Skeletal muscle satellite cell (primary cell): ENCODE results near the gene CAMK1D.

Experiments used
- H3K27me3 ChIP-seq: 2 replicates; pipeline ENCODE4 v1.7.0; 2013; ENCODE audit warnings: low read length; ENCODE audit not compliant: control insufficient read depth, insufficient read depth
- H3K36me3 ChIP-seq: 2 replicates; pipeline ENCODE4 v1.7.0; 2013; ENCODE audit warnings: mild to moderate bottlenecking, control low read depth, low read length; ENCODE audit not compliant: insufficient read depth
- H3K4me1 ChIP-seq: 2 replicates; pipeline ENCODE4 v1.7.0; 2013; ENCODE audit warnings: low read length; ENCODE audit not compliant: control insufficient read depth, insufficient read depth
- H3K4me2 ChIP-seq: 2 replicates; pipeline ENCODE4 v1.7.0; 2013; ENCODE audit warnings: mild to moderate bottlenecking, low read length
- H3K4me3 ChIP-seq: 2 replicates; pipeline ENCODE4 v1.7.0; 2013; ENCODE audit warnings: low read length
- H3K9ac ChIP-seq: 2 replicates; pipeline ENCODE4 v1.7.0; 2013; ENCODE audit warnings: mild to moderate bottlenecking, low read depth, low read length, moderate library complexity
- H3K9me3 ChIP-seq: replicated peaks from 2 replicates; pipeline ENCODE4 v1.7.0; 2013; ENCODE audit warnings: mild to moderate bottlenecking, control low read depth, low read length

Gene CAMK1D

DNA sequence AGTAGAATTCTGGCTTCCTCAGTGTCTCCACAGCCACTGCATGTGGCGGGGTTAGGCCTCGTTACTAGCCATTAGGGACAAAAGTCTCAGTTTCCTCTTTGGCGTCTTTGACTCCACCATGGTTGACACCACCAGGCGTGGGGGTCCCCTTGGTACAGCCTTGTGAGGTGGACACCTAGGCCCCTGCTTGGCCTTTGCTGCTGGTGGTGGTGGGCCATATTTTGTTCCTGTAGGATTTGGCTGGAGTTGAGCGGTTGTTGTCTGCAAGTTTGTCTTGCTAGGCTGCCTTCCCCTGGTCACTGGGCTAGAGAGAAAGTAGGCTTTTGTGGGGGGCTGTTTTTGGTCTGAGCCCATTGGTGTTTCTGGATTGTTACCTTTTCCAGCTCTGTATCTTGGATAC is 272.7 kb downstream of the CAMK1D start:
- Histone ChIP-seq H3K4me2 (no peak overlapping the region), H3K27me3 (no peaks in the 10 kb centered on the region), H3K36me3 (no peaks in the 10 kb centered on the region), H3K4me1 (no peaks in the 10 kb centered on the region), H3K9ac (no peak overlapping the region), H3K4me3 (no peak overlapping the region), H3K9me3 (no peaks in the 10 kb centered on the region)

GRCh38 chr10:12622691-12623090 is 273.3 kb downstream of the CAMK1D start:
- no peak overlapping the region for H3K4me2 ChIP-seq
- no peaks in the 10 kb centered on the region for H3K36me3 ChIP-seq
- no peaks in the 10 kb centered on the region for H3K9me3 ChIP-seq
- H3K4me3 ChIP-seq, result no peak overlapping the region
- H3K4me1 ChIP-seq, result no peaks in the 10 kb centered on the region
- H3K9ac ChIP-seq, result no peak overlapping the region
- no peaks in the 10 kb centered on the region for H3K27me3 ChIP-seq

DNA sequence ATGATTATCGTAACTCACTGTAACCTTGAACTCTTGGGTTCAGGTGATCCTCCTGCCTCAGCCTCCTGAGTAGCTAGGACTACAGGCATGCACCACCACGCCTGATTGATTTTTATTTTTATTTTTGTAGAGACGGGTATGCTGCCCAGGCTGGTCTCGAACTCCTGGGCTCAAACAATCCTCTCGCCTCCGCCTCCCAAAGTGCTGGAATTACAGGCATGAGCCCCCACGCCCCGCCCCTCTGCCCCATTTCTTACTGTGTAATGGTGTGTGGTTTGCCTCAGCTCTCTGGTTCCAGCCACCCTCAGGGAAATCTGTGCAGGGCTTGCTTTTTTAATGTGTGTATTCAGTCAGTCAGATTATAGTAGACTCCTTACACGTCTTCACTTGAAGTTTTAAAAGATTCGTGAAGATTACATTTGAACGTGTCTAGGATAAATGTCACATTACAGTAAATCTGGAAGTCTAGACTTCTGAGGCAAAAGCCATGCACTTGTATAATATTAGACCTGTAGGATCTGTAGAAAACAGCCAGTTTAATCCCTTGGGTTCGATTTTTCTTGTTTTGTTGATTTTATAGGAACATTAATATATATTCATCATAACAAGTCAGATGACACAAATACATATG is 276.2 kb downstream of the CAMK1D start:
- H3K4me2 ChIP-seq, result no peak overlapping the region

GRCh38 chr10:12628153-12628552 is 278.8 kb downstream of the CAMK1D start:
- Histone ChIP-seq H3K4me3 (no peak overlapping the region), H3K9me3 (no peaks in the 10 kb centered on the region), H3K9ac (no peak overlapping the region), H3K4me1 (no peaks in the 10 kb centered on the region), H3K27me3 (no peaks in the 10 kb centered on the region), H3K4me2 (no peak overlapping the region), H3K36me3 (no peaks in the 10 kb centered on the region)

More for the DNA sequence above, 276.2 kb downstream of the CAMK1D start:
- Histone ChIP-seq H3K4me1 (no peaks in the 10 kb centered on the region), H3K9ac (no peak overlapping the region), H3K9me3 (no peaks in the 10 kb centered on the region), H3K27me3 (no peaks in the 10 kb centered on the region), H3K4me3 (no peak overlapping the region), H3K36me3 (no peaks in the 10 kb centered on the region)

- no peaks in the 10 kb centered on the region for H3K27me3 ChIP-seq
- H3K36me3 ChIP-seq, result no peaks in the 10 kb centered on the region
- no peak overlapping the region for H3K4me3 ChIP-seq
- H3K4me2 ChIP-seq, result no peak overlapping the region
- no peaks in the 10 kb centered on the region for H3K9me3 ChIP-seq
- no peak overlapping the region for H3K9ac ChIP-seq
- no peaks in the 10 kb centered on the region for H3K4me1 ChIP-seq
Observed at GRCh38 chr10:12628964-12629766, 279.8 kb downstream of the CAMK1D start.

- Histone ChIP-seq H3K27me3 (peaks cover 4% of the 10 kb centered on the region), H3K36me3 (no peaks in the 10 kb centered on the region), H3K4me2 (no peak overlapping the region), H3K4me3 (no peak overlapping the region), H3K9ac (no peak overlapping the region), H3K4me1 (no peaks in the 10 kb centered on the region), H3K9me3 (no peaks in the 10 kb centered on the region)
Observed at GRCh38 chr10:12629767-12630165, 280.4 kb downstream of the CAMK1D start.

- Histone ChIP-seq H3K4me1 (no peaks in the 10 kb centered on the region), H3K9me3 (no peaks in the 10 kb centered on the region), H3K4me2 (no peak overlapping the region), H3K27me3 (peaks cover 6% of the 10 kb centered on the region), H3K36me3 (no peaks in the 10 kb centered on the region), H3K4me3 (no peak overlapping the region), H3K9ac (no peak overlapping the region)
Observed at GRCh38 chr10:12631216-12631615, 281.9 kb downstream of the CAMK1D start.

GRCh38 chr10:12631787-12632562 is 282.6 kb downstream of the CAMK1D start:
- Histone ChIP-seq H3K4me3 (no peak overlapping the region), H3K36me3 (no peaks in the 10 kb centered on the region), H3K4me2 (no peak overlapping the region), H3K4me1 (no peaks in the 10 kb centered on the region), H3K9ac (no peak overlapping the region), H3K9me3 (no peaks in the 10 kb centered on the region), H3K27me3 (peaks cover 6% of the 10 kb centered on the region)

- no peak overlapping the region for H3K4me2 ChIP-seq
Observed at GRCh38 chr10:12633776-12634620, 284.7 kb downstream of the CAMK1D start.

DNA sequence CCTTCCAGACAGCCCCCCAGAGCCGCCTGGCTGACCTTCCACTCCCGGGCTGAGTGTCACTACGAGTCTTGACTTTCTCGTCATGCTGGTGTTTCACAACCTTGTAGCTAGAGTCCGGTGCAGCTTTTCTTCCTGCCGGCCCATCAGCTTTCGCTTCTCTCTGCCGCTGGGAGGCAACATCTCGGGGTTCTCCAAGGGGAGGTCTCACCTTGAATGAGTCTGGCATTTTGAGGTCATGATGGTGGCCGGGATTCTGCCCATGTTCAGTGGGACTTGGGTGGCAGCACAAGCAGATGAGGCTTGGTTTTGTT is 285.2 kb downstream of the CAMK1D start:
- H3K4me3 ChIP-seq, result no peak overlapping the region
- peaks cover 6% of the 10 kb centered on the region for H3K27me3 ChIP-seq

More at GRCh38 chr10:12633776-12634620, 284.7 kb downstream of the CAMK1D start:
- H3K9me3 ChIP-seq, result no peaks in the 10 kb centered on the region
- H3K4me1 ChIP-seq, result no peaks in the 10 kb centered on the region
- no peak overlapping the region for H3K9ac ChIP-seq
- H3K4me3 ChIP-seq, result no peak overlapping the region
- H3K27me3 ChIP-seq, result peaks cover 6% of the 10 kb centered on the region
- no peaks in the 10 kb centered on the region for H3K36me3 ChIP-seq

DNA sequence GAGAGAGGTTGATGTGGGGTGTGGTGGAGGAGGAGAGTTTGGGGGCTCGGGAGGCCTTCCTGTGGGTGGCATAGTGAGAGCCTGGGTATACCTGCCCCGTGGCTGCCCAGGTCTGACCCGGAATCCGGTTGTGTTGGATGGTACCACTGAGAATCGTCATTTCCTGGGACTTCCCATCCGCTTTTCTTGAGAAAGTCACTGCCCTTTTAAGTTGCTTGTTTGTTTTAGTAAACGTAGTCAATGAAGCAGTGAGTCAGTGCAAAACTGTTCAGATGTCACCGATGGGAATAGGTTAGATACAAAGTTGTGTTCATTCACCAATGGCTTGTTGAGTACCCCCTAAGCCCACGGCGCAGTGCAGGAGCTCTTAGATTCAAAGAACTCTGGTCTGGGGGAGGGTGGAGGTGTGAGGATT is 285.8 kb downstream of the CAMK1D start:
- Histone ChIP-seq H3K9ac (no peak overlapping the region), H3K4me1 (no peaks in the 10 kb centered on the region), H3K4me3 (no peak overlapping the region), H3K4me2 (no peak overlapping the region), H3K9me3 (no peaks in the 10 kb centered on the region), H3K27me3 (peaks cover 9% of the 10 kb centered on the region), H3K36me3 (no peaks in the 10 kb centered on the region)

More for the DNA sequence above, 285.2 kb downstream of the CAMK1D start:
- H3K4me2 ChIP-seq, result no peak overlapping the region
- H3K9me3 ChIP-seq, result no peaks in the 10 kb centered on the region
- no peaks in the 10 kb centered on the region for H3K4me1 ChIP-seq
- H3K36me3 ChIP-seq, result no peaks in the 10 kb centered on the region
- no peak overlapping the region for H3K9ac ChIP-seq
